Naive thymus-derived CD4-positive, alpha-beta T cell (primary cell): Measurements from ENCODE around the gene MRPS11. TPM values are rescaled to one million over a fixed set of nuclear protein-coding genes. Genes with fewer than 3 reads are reported as not detected.
A peak's percentile ranks its signal among the peaks of the same experiment; 100 is the strongest.
"Not testable (repeated sequence)": the region's sequence is repeated elsewhere in the genome, so short reads cannot be mapped to it uniquely, and the experiment has no call there.

Source experiments
- ATAC-seq: fragments of 150-1000 bp; cut with Tn5 transposase; 2 replicates; pipeline ENCODE4 v1.10.0; 2021; ENCODE audit warnings: mild to moderate bottlenecking, moderate library complexity
- CTCF ChIA-PET: fragments of 350-600 bp; sonication (Branson Sonifier 250); formaldehyde crosslinking; loops from one replicate; lab custom pipeline; 2021; ENCODE audit warnings: antibody characterized with exemption; lab: Charles Lee
- POLR2A ChIA-PET: fragments of 350-600 bp; sonication (Branson Sonifier 250); formaldehyde crosslinking; loops from one replicate; lab custom pipeline; 2021; ENCODE audit warnings: antibody characterized with exemption, inconsistent platforms; lab: Charles Lee
- DNase-seq, 9 donors: peaks; one replicate each; pipeline versions ENCODE4 v3.0.0 to v3.0.0-alpha.2; 2020 to 2022; ENCODE audit warnings: mixed read lengths in 1 of 9
- H3K27ac ChIP-seq: one replicate; pipeline ENCODE4 v1.7.0; 2013; ENCODE audit warnings: mild to moderate bottlenecking, low read depth, low read length, moderate library complexity
- H3K27me3 ChIP-seq, 2 donors: one replicate each; pipeline ENCODE4 v1.7.0; 2013; ENCODE audit warnings: low read length in 2 of 2, mild to moderate bottlenecking in 2 of 2, moderate library complexity in 2 of 2; ENCODE audit not compliant: control insufficient read depth in 2 of 2, insufficient read depth in 2 of 2
- H3K36me3 ChIP-seq, 3 experiments: 1 replicate in 2 of 3; 2 replicates in 1 of 3; pipeline ENCODE4 v1.7.0; 2013; ENCODE audit warnings: low read length in 3 of 3, mild to moderate bottlenecking in 3 of 3, moderate library complexity in 1 of 3; ENCODE audit not compliant: insufficient read depth in 3 of 3, control insufficient read depth in 2 of 3
- H3K4me1 ChIP-seq, 2 donors: one replicate each; pipeline ENCODE4 v1.7.0; 2013; ENCODE audit warnings: low read length in 2 of 2, mild to moderate bottlenecking in 2 of 2, moderate library complexity in 1 of 2; ENCODE audit not compliant: control insufficient read depth in 2 of 2, insufficient read depth in 2 of 2
- H3K4me3 ChIP-seq: 2 replicates; pipeline ENCODE4 v1.7.0; 2013; ENCODE audit warnings: mild to moderate bottlenecking, low read length
- H3K9me3 ChIP-seq, 3 experiments: 1 replicate in 2 of 3; 2 replicates in 1 of 3; pipeline ENCODE4 v1.7.0; 2013; ENCODE audit warnings: low read length in 3 of 3; ENCODE audit not compliant: control insufficient read depth in 2 of 3
- H3K27ac Mint-ChIP-seq, 9 donors: one replicate each; pipeline ENCODE4 v1.8.0; 2020 to 2022; ENCODE audit warnings: mixed read lengths in 9 of 9, mild to moderate bottlenecking in 8 of 9, moderate library complexity in 5 of 9, inconsistent platforms in 2 of 9
- H3K27me3 Mint-ChIP-seq, 5 donors: one replicate each; pipeline ENCODE4 v1.8.0; 2021 to 2022; ENCODE audit warnings: mixed read lengths in 5 of 5, mild to moderate bottlenecking in 1 of 5
- H3K36me3 Mint-ChIP-seq, 5 donors: one replicate each; pipeline ENCODE4 v1.8.0; 2020 to 2022; ENCODE audit warnings: mixed read lengths in 5 of 5, mild to moderate bottlenecking in 3 of 5, inconsistent platforms in 1 of 5
- H3K4me1 Mint-ChIP-seq, 7 donors: one replicate each; pipeline ENCODE4 v1.8.0; 2020 to 2022; ENCODE audit warnings: mixed read lengths in 7 of 7, mild to moderate bottlenecking in 3 of 7, inconsistent platforms in 1 of 7
- H3K4me3 Mint-ChIP-seq, 10 donors: one replicate each; pipeline ENCODE4 v1.8.0; 2020 to 2022; ENCODE audit warnings: mild to moderate bottlenecking in 10 of 10, mixed read lengths in 10 of 10, moderate library complexity in 6 of 10, inconsistent platforms in 2 of 10
- H3K9me3 Mint-ChIP-seq, 11 donors: one replicate each; pipeline ENCODE4 v1.8.0; 2020 to 2022; ENCODE audit warnings: mixed read lengths in 11 of 11, mild to moderate bottlenecking in 4 of 11, inconsistent platforms in 1 of 11, moderate library complexity in 1 of 11
- intact Hi-C, 2 donors: fragments of 100-400 bp; cut with micrococcal nuclease; formaldehyde crosslinking; loops; one replicate each; pipeline ENCODE4 v1.15.1; 2023
- polyA plus RNA-seq, 2 donors: library from polyadenylated mRNA; unstranded; fragments of 300-500 nt; fragmentation: Illumina TruSeq; gene quantifications; one replicate each; pipeline ENCODE4 v1.2.3, GENCODE V29; 2021
- total RNA-seq, 6 experiments: library from RNA in 5 of 6; stranded (reverse) in 5 of 6; gene quantifications; 1 replicate in 5 of 6; 2 replicates in 1 of 6; pipeline ENCODE4 v1.2.3 and lab custom pipeline; 2021 to 2026

The MRPS11 gene
- total and polyA plus RNA-seq, 7 experiments from 2014 or later = 12.8 to 77.6 (median 28.3) TPM

- H3K27ac Mint-ChIP-seq = peak overlapping the region in 1 of 9 donors; percentile 33
- no peaks in the 10 kb centered on the region for H3K9me3 ChIP-seq
- H3K9me3 Mint-ChIP-seq = no peaks in the 10 kb centered on the region
- no peak overlapping the region for H3K4me3 Mint-ChIP-seq
- CTCF ChIA-PET = no interaction called here
- no peaks in the 10 kb centered on the region for H3K27me3 ChIP-seq
- no peak for DNase-seq
- H3K36me3 ChIP-seq = no peaks in the 10 kb centered on the region
- POLR2A ChIA-PET = no interaction called here
- H3K27ac ChIP-seq = no peak overlapping the region
- H3K36me3 Mint-ChIP-seq = no peaks in the 10 kb centered on the region
- peaks cover 6 to 22% (median 16%) of the 10 kb centered on the region in 5 donors for H3K27me3 Mint-ChIP-seq
- intact Hi-C loops = no loop called here
- H3K4me1 ChIP-seq = no peaks in the 10 kb centered on the region
- ATAC-seq = no peak
- no peak overlapping the region for H3K4me3 ChIP-seq
- peaks cover 0 to 2% (median 0%) of the 10 kb centered on the region in 7 donors for H3K4me1 Mint-ChIP-seq
Measured at GRCh38 chr15:88430051-88430450, 37.5 kb upstream of the MRPS11 start.

- CTCF ChIA-PET = no interaction called here
Measured at GRCh38 chr15:88431441-88431840, 36.1 kb upstream of the MRPS11 start.

GRCh38 chr15:88433046-88433685, 34.3 kb upstream of the MRPS11 start:
- peaks cover 16 to 38% (median 26%) of the 10 kb centered on the region in 5 donors for H3K27me3 Mint-ChIP-seq

More at GRCh38 chr15:88431441-88431840, 36.1 kb upstream of the MRPS11 start:
- Mint-ChIP-seq H3K4me1 (peaks cover 0 to 2% (median 0%) of the 10 kb centered on the region in 7 donors), H3K27ac (no peak overlapping the region), H3K9me3 (no peaks in the 10 kb centered on the region), H3K36me3 (no peaks in the 10 kb centered on the region), H3K4me3 (no peak overlapping the region), H3K27me3 (peaks cover 10 to 30% (median 17%) of the 10 kb centered on the region in 5 donors)
- ATAC-seq (no peak), DNase-seq (no peak)
- Histone ChIP-seq H3K36me3 (no peaks in the 10 kb centered on the region), H3K9me3 (no peaks in the 10 kb centered on the region), H3K27ac (no peak overlapping the region), H3K27me3 (no peaks in the 10 kb centered on the region), H3K4me3 (no peak overlapping the region), H3K4me1 (no peaks in the 10 kb centered on the region)
- POLR2A ChIA-PET = no interaction called here
- intact Hi-C loops = no loop called here

GRCh38 chr15:88434106-88434505, 33.4 kb upstream of the MRPS11 start:
- POLR2A ChIA-PET, CTCF ChIA-PET, H3K27ac Mint-ChIP-seq, H3K36me3 Mint-ChIP-seq, H3K4me3 Mint-ChIP-seq, H3K4me3 ChIP-seq, H3K27ac ChIP-seq, ATAC-seq, H3K27me3 ChIP-seq, H3K9me3 Mint-ChIP-seq, H3K4me1 ChIP-seq, intact Hi-C loops, H3K9me3 ChIP-seq, H3K36me3 ChIP-seq, DNase-seq, H3K4me1 Mint-ChIP-seq: not testable (repeated sequence)
- H3K27me3 Mint-ChIP-seq = peaks cover 13 to 35% (median 28%) of the 10 kb centered on the region in 5 donors

More at GRCh38 chr15:88433046-88433685, 34.3 kb upstream of the MRPS11 start:
- Histone ChIP-seq H3K27ac (no peak overlapping the region), H3K27me3 (no peaks in the 10 kb centered on the region), H3K9me3 (no peaks in the 10 kb centered on the region), H3K4me1 (no peaks in the 10 kb centered on the region), H3K4me3 (no peak overlapping the region), H3K36me3 (no peaks in the 10 kb centered on the region)
- intact Hi-C loops = no loop called here
- H3K27ac Mint-ChIP-seq = no peak overlapping the region
- peaks cover 0 to 2% (median 0%) of the 10 kb centered on the region in 7 donors for H3K4me1 Mint-ChIP-seq
- ChIA-PET CTCF (no interaction called here), POLR2A (no interaction called here)
- H3K9me3 Mint-ChIP-seq = no peaks in the 10 kb centered on the region
- no peak overlapping the region for H3K4me3 Mint-ChIP-seq
- H3K36me3 Mint-ChIP-seq = no peaks in the 10 kb centered on the region
- DNase-seq = no peak
- no peak for ATAC-seq

- H3K4me3 ChIP-seq = no peak overlapping the region
- Mint-ChIP-seq H3K36me3 (peaks cover 0 to 7% (median 5%) of the 10 kb centered on the region in 5 donors), H3K9me3 (peaks cover 0 to 6% (median 3%) of the 10 kb centered on the region in 11 donors), H3K27ac (no peak overlapping the region), H3K27me3 (peaks cover 22 to 44% (median 36%) of the 10 kb centered on the region in 5 donors), H3K4me1 (no peaks in the 10 kb centered on the region), H3K4me3 (no peak overlapping the region)
- ChIA-PET POLR2A (no interaction called here), CTCF (interaction anchor here (0.6 kb wide), 1 partner anchor 12 kb away, joined by 3 read pairs; no protein-coding TSS in a partner anchor)
- H3K27ac ChIP-seq = no peak overlapping the region
- ATAC-seq (no peak), DNase-seq (no peak)
- H3K27me3 ChIP-seq = peaks cover 0 to 3% of the 10 kb centered on the region in 2 donors
- no peaks in the 10 kb centered on the region for H3K36me3 ChIP-seq
- no peaks in the 10 kb centered on the region for H3K9me3 ChIP-seq
- intact Hi-C loops = no loop called here
- H3K4me1 ChIP-seq = no peaks in the 10 kb centered on the region
Measured at GRCh38 chr15:88438181-88438580, 29.3 kb upstream of the MRPS11 start.

GRCh38 chr15:88440021-88440420, 27.5 kb upstream of the MRPS11 start:
- Mint-ChIP-seq H3K27me3 (peaks cover 32 to 54% (median 50%) of the 10 kb centered on the region in 5 donors), H3K36me3 (peaks cover 0 to 21% (median 14%) of the 10 kb centered on the region in 5 donors), H3K9me3 (peaks cover 3 to 22% (median 11%) of the 10 kb centered on the region in 11 donors), H3K4me1 (no peaks in the 10 kb centered on the region), H3K27ac (no peak overlapping the region), H3K4me3 (no peak overlapping the region)
- Histone ChIP-seq H3K36me3 (no peaks in the 10 kb centered on the region), H3K27me3 (peaks cover 0 to 3% of the 10 kb centered on the region in 2 donors), H3K27ac (no peak overlapping the region), H3K4me3 (no peak overlapping the region), H3K4me1 (no peaks in the 10 kb centered on the region), H3K9me3 (no peaks in the 10 kb centered on the region)
- POLR2A ChIA-PET = no interaction called here
- DNase-seq (no peak), ATAC-seq (no peak)
- CTCF ChIA-PET = no interaction called here
- intact Hi-C loops = no loop called here
